OCI-LY7 (cell line): ENCODE data around the gene CETN1. TPM values are rescaled to one million over a fixed set of nuclear protein-coding genes. Genes with fewer than 3 reads are reported as not detected.
A peak's percentile ranks its signal among the peaks of the same experiment; 100 is the strongest.

Experiments
- BruUV-seq: library from RNA; stranded (reverse); fragments of 400-500 nt; replicated peaks from 2 replicates; lab custom pipeline; 2021; lab: Mats Ljungman, UMichigan
- CTCF ChIA-PET: fragments of 300-600 bp; sonication (Branson Sonifier 250); formaldehyde crosslinking; loops from one replicate; lab custom pipeline; 2022; ENCODE audit warnings: antibody characterized with exemption; ENCODE audit not compliant: unreplicated experiment; lab: Charles Lee
- POLR2A ChIA-PET: fragments of 300-600 bp; sonication (Branson Sonifier 250); formaldehyde crosslinking; loops from one replicate; lab custom pipeline; 2022; ENCODE audit warnings: antibody characterized with exemption; lab: Charles Lee
- DNase-seq: peaks from one replicate; pipeline ENCODE4 v3.0.0-alpha.2; 2015; ENCODE audit warnings: low spot score
- H2AFZ ChIP-seq: fragments of 200-600 bp; sonication (generic), shearing (Covaris generic); 2 replicates; pipeline ENCODE4 v1.6.1; 2014; ENCODE audit warnings: mild to moderate bottlenecking, antibody characterized with exemption, low read length, moderate library complexity
- H3K27ac ChIP-seq: fragments of 200-600 bp; sonication (generic); 2 replicates; pipeline ENCODE4 v1.5.1; 2014; ENCODE audit warnings: mixed run types, low read depth, mild to moderate bottlenecking, moderate library complexity, low read length, inconsistent platforms; ENCODE audit not compliant: poor library complexity, severe bottlenecking
- H3K36me3 ChIP-seq: fragments of 200-600 bp; sonication (generic); 2 replicates; pipeline ENCODE4 v1.6.1; 2014; ENCODE audit warnings: mild to moderate bottlenecking, antibody characterized with exemption, low read length, moderate library complexity, mixed read lengths; ENCODE audit not compliant: insufficient read depth
- H3K4me1 ChIP-seq: fragments of 200-600 bp; sonication (generic); 2 replicates; pipeline ENCODE4 v1.5.1; 2014; ENCODE audit warnings: mild to moderate bottlenecking, low read length; ENCODE audit not compliant: insufficient read depth, poor library complexity, severe bottlenecking
- H3K4me2 ChIP-seq: fragments of 200-600 bp; sonication (generic); 2 replicates; pipeline ENCODE4 v1.6.1; 2014; ENCODE audit warnings: mild to moderate bottlenecking, low read length
- H3K4me3 ChIP-seq: fragments of 200-600 bp; sonication (generic); 2 replicates; pipeline ENCODE4 v1.5.1; 2014; ENCODE audit warnings: mild to moderate bottlenecking, low read depth, low read length; ENCODE audit not compliant: poor library complexity, severe bottlenecking
- H3K79me2 ChIP-seq: fragments of 200-600 bp; sonication (generic); 2 replicates; pipeline ENCODE4 v1.6.1; 2016; ENCODE audit warnings: low read depth, mild to moderate bottlenecking, low read length, moderate library complexity, mixed read lengths; ENCODE audit not compliant: insufficient read depth
- H3K9me2 ChIP-seq: fragments of 200-600 bp; sonication (generic); 2 replicates; pipeline ENCODE4 v1.6.1; 2016; ENCODE audit warnings: mild to moderate bottlenecking, low read length, mixed read lengths; ENCODE audit not compliant: insufficient read depth
- H3K9me3 ChIP-seq: fragments of 200-600 bp; sonication (generic); 2 replicates; pipeline ENCODE4 v1.6.1; 2014; ENCODE audit warnings: mild to moderate bottlenecking, mixed run types, low read length, mixed read lengths
- H4K20me1 ChIP-seq: fragments of 200-600 bp; sonication (generic); 2 replicates; pipeline ENCODE4 v1.6.1; 2014; ENCODE audit warnings: mild to moderate bottlenecking, antibody characterized with exemption, low read length, moderate library complexity, mixed read lengths; ENCODE audit not compliant: insufficient read depth
- CTCF ChIP-seq: fragments of 200-600 bp; sonication (generic); conservative IDR thresholded peaks from 2 replicates; pipeline ENCODE4 v1.5.1; 2014; ENCODE audit warnings: mild to moderate bottlenecking, antibody characterized with exemption, low read length, moderate library complexity, mixed read lengths
- EZH2phosphoT487 ChIP-seq: fragments of 200-600 bp; sonication (generic); IDR thresholded peaks from 2 replicates; pipeline ENCODE4 v1.6.1; 2018; ENCODE audit warnings: low read depth, borderline replicate concordance, mild to moderate bottlenecking, mixed run types, antibody characterized with exemption, low read length, moderate library complexity, mixed read lengths
- intact Hi-C: fragments of 100-400 bp; cut with micrococcal nuclease; formaldehyde crosslinking; loops from one replicate; pipeline ENCODE4 v1.10.0; 2022; ENCODE audit not compliant: unreplicated experiment
- total RNA-seq, 2 experiments: library from RNA; depleted of rRNA in 1 of 2; stranded (reverse); fragments of >200 nt in 1 of 2; shearing (Covaris generic) in 1 of 2; gene quantifications; 2 replicates each; pipeline ENCODE4 v1.2.3, GENCODE V29; 2014 to 2022

The CETN1 gene
- total RNA-seq, 2 experiments from 2014 or later: not detected

- no TSS peak for BruUV-seq
- Histone ChIP-seq H3K4me1 (no peaks in the 10 kb centered on the region), H3K27ac (no peak overlapping the region), H2AFZ (no peak overlapping the region), H3K36me3 (no peaks in the 10 kb centered on the region), H3K4me3 (no peak overlapping the region), H3K9me3 (no peaks in the 10 kb centered on the region), H4K20me1 (no peaks in the 10 kb centered on the region), H3K9me2 (no peaks in the 10 kb centered on the region), H3K4me2 (no peak overlapping the region), H3K79me2 (no peaks in the 10 kb centered on the region)
- TF ChIP-seq CTCF (no peak), EZH2phosphoT487 (no peak)
- DNase-seq: no peak
- POLR2A ChIA-PET: no interaction called here
- CTCF ChIA-PET: no interaction called here
- intact Hi-C loops: no loop called here
Observed at GRCh38 chr18:595068-595467, 14.9 kb downstream of the CETN1 start.

GRCh38 chr18:595571-595970 is 15.4 kb downstream of the CETN1 start:
- intact Hi-C loops: no loop called here
- Histone ChIP-seq H2AFZ (no peak overlapping the region), H3K4me2 (no peak overlapping the region), H3K9me3 (no peaks in the 10 kb centered on the region), H3K79me2 (no peaks in the 10 kb centered on the region), H3K4me1 (no peaks in the 10 kb centered on the region), H3K4me3 (no peak overlapping the region), H3K36me3 (no peaks in the 10 kb centered on the region), H3K27ac (no peak overlapping the region), H4K20me1 (no peaks in the 10 kb centered on the region), H3K9me2 (no peaks in the 10 kb centered on the region)
- ChIA-PET CTCF (no interaction called here), POLR2A (no interaction called here)
- BruUV-seq: no TSS peak
- DNase-seq: no peak
- no peak for TF ChIP-seq EZH2phosphoT487
- no peak for TF ChIP-seq CTCF

- intact Hi-C loops: no loop called here
Observed at GRCh38 chr18:596288-596881, 16.2 kb downstream of the CETN1 start.

More at GRCh38 chr18:596288-596881, 16.2 kb downstream of the CETN1 start:
- 0 out of 2 replicates have a peak overlapping the region, but pooled peaks have one; percentile 37 for H2AFZ ChIP-seq
- no peak for TF ChIP-seq CTCF
- TF ChIP-seq EZH2phosphoT487: no peak
- H3K9me3 ChIP-seq: no peaks in the 10 kb centered on the region
- H3K4me2 ChIP-seq: peak overlapping the region; percentile 37; the same call in 1 of the 2 replicates
- CTCF ChIA-PET: no interaction called here
- no peak overlapping the region for H3K27ac ChIP-seq
- H3K79me2 ChIP-seq: no peaks in the 10 kb centered on the region
- POLR2A ChIA-PET: interaction anchor here (0.7 kb wide), 1 partner anchor 281 kb away, joined by 4 read pairs; no protein-coding TSS in a partner anchor
- no TSS peak for BruUV-seq
- H3K4me3 ChIP-seq: no peak overlapping the region
- DNase-seq: peak; percentile 61
- H3K4me1 ChIP-seq: no peaks in the 10 kb centered on the region
- no peaks in the 10 kb centered on the region for H4K20me1 ChIP-seq
- H3K36me3 ChIP-seq: no peaks in the 10 kb centered on the region
- H3K9me2 ChIP-seq: no peaks in the 10 kb centered on the region
